T-helper 17 cell (primary cell): ENCODE results near the gene ILDR2. TPM values are rescaled to one million over a fixed set of nuclear protein-coding genes. Genes with fewer than 3 reads are reported as not detected.

ENCODE experiments used
- ATAC-seq: fragments of 150-1000 bp; cut with Tn5 transposase; 2 replicates; pipeline ENCODE4 v1.10.0; 2021; ENCODE audit warnings: mild to moderate bottlenecking, moderate library complexity
- DNase-seq, 3 donors: peaks; one replicate each; pipeline versions ENCODE4 v3.0.0 to v3.0.0-alpha.2; 2020 to 2021
- H3K9me3 ChIP-seq: one replicate; pipeline ENCODE4 v1.7.0; 2013; ENCODE audit warnings: low read length, mild to moderate bottlenecking; ENCODE audit not compliant: control insufficient read depth, poor library complexity, severe bottlenecking
- H3K27ac Mint-ChIP-seq: one replicate; pipeline ENCODE4 v1.8.0; 2022; ENCODE audit warnings: mild to moderate bottlenecking, moderate library complexity, mixed read lengths
- H3K27me3 Mint-ChIP-seq: one replicate; pipeline ENCODE4 v1.8.0; 2022; ENCODE audit warnings: mixed read lengths
- H3K36me3 Mint-ChIP-seq: one replicate; pipeline ENCODE4 v1.8.0; 2022; ENCODE audit warnings: low read depth, mixed read lengths
- H3K4me1 Mint-ChIP-seq: one replicate; pipeline ENCODE4 v1.8.0; 2022; ENCODE audit warnings: mild to moderate bottlenecking, mixed read lengths
- H3K4me3 Mint-ChIP-seq: one replicate; pipeline ENCODE4 v1.8.0; 2022; ENCODE audit warnings: mild to moderate bottlenecking, moderate library complexity, mixed read lengths
- total RNA-seq, 4 donors: library from RNA in 2 of 4; stranded (reverse) in 2 of 4; gene quantifications; one replicate each; pipeline ENCODE4 v1.2.3 and lab custom pipeline; 2022 to 2026

The ILDR2 gene
- total RNA-seq, 2 donors from 2014 or later, result 0.20 to 0.34 TPM

DNA sequence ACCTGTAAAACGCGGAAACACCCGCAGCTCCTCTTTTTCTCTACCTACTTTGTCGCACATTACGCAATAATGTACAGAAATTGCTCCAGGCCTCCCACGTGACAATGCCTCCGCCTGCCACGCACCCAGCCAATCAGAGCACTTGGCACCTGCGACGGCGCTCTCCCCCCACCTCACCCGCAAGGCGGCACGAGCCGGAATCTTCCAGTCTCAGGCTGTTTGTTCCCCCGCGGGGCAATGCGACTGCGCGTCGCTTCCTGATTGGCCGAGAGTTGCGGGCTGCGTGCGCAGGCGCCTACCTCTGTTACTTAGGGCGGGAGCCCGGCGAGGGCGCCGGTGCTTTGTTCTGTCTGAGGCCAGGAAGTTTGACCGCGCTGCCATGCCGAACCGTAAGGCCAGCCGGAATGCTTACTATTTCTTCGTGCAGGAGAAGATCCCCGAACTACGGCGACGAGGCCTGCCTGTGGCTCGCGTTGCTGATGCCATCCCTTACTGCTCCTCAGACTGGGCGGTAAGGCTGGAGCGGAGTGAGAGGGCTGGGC is 13.7 kb upstream of the ILDR2 start, which contains the start of gene MAEL:
TSS of gene MAEL (plus strand) at position 307 of the 542 bp plus-strand sequence. CDS start at position 380, 73 bp downstream.
- Mint-ChIP-seq H3K4me3 (no peak within 1 kb of the TSS), H3K36me3 (peaks cover 1% of the 10 kb centered on the region), H3K27me3 (peaks cover 20% of the 10 kb centered on the region), H3K4me1 (no peaks in the 10 kb centered on the region), H3K27ac (no peak within 1 kb of the TSS)
- H3K9me3 ChIP-seq, result no peaks in the 10 kb centered on the region
- ATAC-seq (no peak), DNase-seq (no peak)

DNA sequence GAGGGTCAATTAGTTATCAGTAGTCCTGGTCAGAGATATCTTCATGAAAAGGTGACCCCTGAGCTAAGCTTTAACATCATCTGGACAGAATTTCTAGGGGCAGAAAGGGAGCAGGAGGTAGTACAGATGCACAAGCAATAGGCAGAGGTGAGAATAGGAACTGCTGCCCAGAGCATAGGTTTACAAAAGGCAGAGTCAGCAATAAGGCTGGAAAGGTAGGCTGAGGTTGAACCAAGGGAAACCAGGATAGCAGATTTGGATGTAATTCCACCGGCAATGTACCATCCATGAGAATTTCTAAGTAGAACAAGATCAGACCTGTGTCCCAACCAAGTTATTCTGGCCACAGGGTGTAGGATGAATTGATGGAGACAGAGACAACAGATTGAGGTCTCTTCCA is 6.2 kb upstream of the ILDR2 start:
- ATAC-seq (no peak), DNase-seq (no peak)
- no peaks in the 10 kb centered on the region for H3K9me3 ChIP-seq
- Mint-ChIP-seq H3K4me3 (no peak overlapping the region), H3K27ac (no peak overlapping the region), H3K27me3 (peaks cover 19% of the 10 kb centered on the region), H3K36me3 (peaks cover 3% of the 10 kb centered on the region), H3K4me1 (peaks cover 2% of the 10 kb centered on the region)

DNA sequence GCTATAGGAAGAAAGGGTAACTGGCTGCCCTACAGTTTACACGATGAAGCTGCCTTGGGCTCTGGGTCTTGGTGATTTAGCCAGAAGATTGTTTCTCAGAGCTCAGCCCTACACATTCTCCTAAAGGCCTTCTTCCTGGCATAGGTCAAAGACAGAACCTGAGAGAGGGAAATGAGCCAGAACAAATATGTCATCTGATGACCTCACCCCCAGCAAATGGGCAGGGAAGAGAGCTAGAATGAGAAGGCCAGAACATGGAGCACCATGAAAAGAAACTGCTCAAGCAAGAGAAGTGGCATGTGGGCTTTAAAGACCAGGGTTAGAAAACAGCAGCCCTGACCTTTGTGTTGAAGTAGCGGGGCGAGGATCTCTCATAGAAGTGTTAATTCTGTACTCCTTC is 5.5 kb upstream of the ILDR2 start:
- Mint-ChIP-seq H3K27ac (no peak overlapping the region), H3K36me3 (peaks cover 3% of the 10 kb centered on the region), H3K4me3 (no peak overlapping the region), H3K4me1 (peaks cover 9% of the 10 kb centered on the region), H3K27me3 (peaks cover 14% of the 10 kb centered on the region)
- DNase-seq, result no peak
- ATAC-seq, result no peak
- no peaks in the 10 kb centered on the region for H3K9me3 ChIP-seq

DNA sequence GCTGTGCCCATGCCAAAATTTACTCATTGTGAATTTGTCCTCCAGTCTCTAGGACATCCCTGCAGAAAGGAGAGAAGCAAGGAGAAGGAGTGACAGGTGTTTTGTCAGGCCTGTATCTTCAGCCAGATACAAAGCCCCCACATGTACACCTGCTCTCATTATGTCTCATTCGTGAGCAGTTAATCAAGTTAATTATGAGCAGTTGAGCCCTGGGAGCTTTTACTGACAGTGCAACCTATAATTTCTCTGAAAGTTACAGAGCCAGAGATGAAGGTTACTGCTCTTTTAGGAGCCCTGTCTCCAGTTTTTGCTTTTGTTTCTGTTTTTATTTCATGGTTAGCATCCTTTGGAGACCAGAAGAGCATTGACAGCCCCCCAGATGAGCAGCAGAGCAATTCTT is 5.0 kb upstream of the ILDR2 start:
- ATAC-seq, result no peak

GRCh38 chr1:166978821-166979220 is 3.5 kb upstream of the ILDR2 start:
- no peak for ATAC-seq

More for the DNA sequence above, 5.0 kb upstream of the ILDR2 start:
- no peaks in the 10 kb centered on the region for H3K9me3 ChIP-seq
- Mint-ChIP-seq H3K4me3 (no peak overlapping the region), H3K27ac (no peak overlapping the region), H3K27me3 (peaks cover 14% of the 10 kb centered on the region), H3K36me3 (peaks cover 3% of the 10 kb centered on the region), H3K4me1 (peaks cover 10% of the 10 kb centered on the region)
- no peak for DNase-seq

DNA sequence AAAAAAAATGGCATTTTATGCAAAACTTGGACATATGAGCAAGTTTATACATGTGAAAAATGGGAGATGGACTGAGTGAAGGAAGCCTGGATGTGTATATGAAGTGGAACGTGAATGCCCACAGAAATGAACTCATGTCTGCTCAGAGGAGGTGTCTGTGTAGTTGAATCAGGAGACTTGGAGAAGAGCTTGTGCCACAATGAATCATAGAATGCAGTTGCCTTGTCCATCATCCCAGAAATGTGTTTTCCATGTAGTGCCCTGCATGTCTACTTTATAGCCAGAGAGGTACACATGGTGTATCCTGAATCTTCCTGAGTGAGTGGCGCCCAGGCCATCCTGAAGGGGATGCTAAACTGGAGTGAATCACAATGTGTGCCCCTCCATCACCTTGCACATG is 2.6 kb upstream of the ILDR2 start:
- Mint-ChIP-seq H3K4me3 (no peak overlapping the region), H3K27me3 (peaks cover 27% of the 10 kb centered on the region), H3K27ac (no peak overlapping the region), H3K36me3 (peaks cover 3% of the 10 kb centered on the region), H3K4me1 (peaks cover 21% of the 10 kb centered on the region)
- no peak for ATAC-seq
- DNase-seq, result no peak
- no peaks in the 10 kb centered on the region for H3K9me3 ChIP-seq

More at GRCh38 chr1:166978821-166979220, 3.5 kb upstream of the ILDR2 start:
- H3K9me3 ChIP-seq, result no peaks in the 10 kb centered on the region
- Mint-ChIP-seq H3K4me3 (no peak overlapping the region), H3K27me3 (peaks cover 20% of the 10 kb centered on the region), H3K4me1 (peaks cover 21% of the 10 kb centered on the region), H3K27ac (no peak overlapping the region), H3K36me3 (peaks cover 3% of the 10 kb centered on the region)
- DNase-seq, result no peak

- Mint-ChIP-seq H3K27me3 (peaks cover 58% of the 10 kb centered on the region), H3K4me1 (peaks cover 29% of the 10 kb centered on the region), H3K36me3 (peaks cover 3% of the 10 kb centered on the region), H3K4me3 (peak overlapping the region; percentile 96), H3K27ac (peak overlapping the region; percentile 47)
- DNase-seq, result no peak
- no peak for ATAC-seq
- no peaks in the 10 kb centered on the region for H3K9me3 ChIP-seq
Observed at GRCh38 chr1:166974647-166975345, 544 bp downstream of the ILDR2 start.

DNA sequence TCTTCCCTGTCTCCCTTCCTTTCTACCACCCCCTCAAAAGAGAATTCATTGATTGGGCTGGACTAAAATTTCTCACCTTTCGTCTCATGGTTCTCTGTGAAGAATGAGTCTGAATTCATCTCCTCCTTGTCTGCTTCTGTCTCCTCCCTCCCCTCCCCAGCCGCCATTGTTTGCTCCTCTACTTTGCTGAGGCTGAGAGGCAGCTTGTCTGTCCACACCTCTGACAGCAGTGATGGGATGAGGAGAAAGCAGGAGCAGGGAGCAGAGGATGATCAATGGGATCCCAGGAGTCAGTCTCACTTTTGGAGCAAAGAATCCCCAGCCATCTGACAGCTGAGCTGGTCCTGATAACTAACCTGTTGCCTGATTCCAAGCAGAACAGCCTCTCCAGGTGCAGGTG is 2.5 kb downstream of the ILDR2 start:
- Mint-ChIP-seq H3K36me3 (peaks cover 8% of the 10 kb centered on the region), H3K4me1 (peaks cover 32% of the 10 kb centered on the region), H3K27ac (no peak overlapping the region), H3K27me3 (peaks cover 71% of the 10 kb centered on the region), H3K4me3 (no peak overlapping the region)
- no peaks in the 10 kb centered on the region for H3K9me3 ChIP-seq
- no peak for DNase-seq
- no peak for ATAC-seq

GRCh38 chr1:166972193-166972592 is 3.1 kb downstream of the ILDR2 start:
- peaks cover 73% of the 10 kb centered on the region for H3K27me3 Mint-ChIP-seq

GRCh38 chr1:166971252-166971651 is 4.1 kb downstream of the ILDR2 start:
- Mint-ChIP-seq H3K27ac (no peak overlapping the region), H3K27me3 (peaks cover 83% of the 10 kb centered on the region), H3K36me3 (peaks cover 8% of the 10 kb centered on the region), H3K4me3 (no peak overlapping the region), H3K4me1 (peaks cover 29% of the 10 kb centered on the region)
- ATAC-seq, result no peak
- no peaks in the 10 kb centered on the region for H3K9me3 ChIP-seq
- no peak for DNase-seq

More at GRCh38 chr1:166972193-166972592, 3.1 kb downstream of the ILDR2 start:
- peaks cover 8% of the 10 kb centered on the region for H3K36me3 Mint-ChIP-seq
- no peak for DNase-seq
- H3K27ac Mint-ChIP-seq, result no peak overlapping the region
- no peaks in the 10 kb centered on the region for H3K9me3 ChIP-seq
- no peak overlapping the region for H3K4me3 Mint-ChIP-seq
- ATAC-seq, result no peak
- H3K4me1 Mint-ChIP-seq, result peaks cover 32% of the 10 kb centered on the region

- no peaks in the 10 kb centered on the region for H3K9me3 ChIP-seq
- H3K36me3 Mint-ChIP-seq, result peaks cover 8% of the 10 kb centered on the region
- ATAC-seq (no peak), DNase-seq (no peak)
- peaks cover 81% of the 10 kb centered on the region for H3K27me3 Mint-ChIP-seq
- H3K27ac Mint-ChIP-seq, result no peak overlapping the region
- H3K4me1 Mint-ChIP-seq, result peaks cover 17% of the 10 kb centered on the region
- no peak overlapping the region for H3K4me3 Mint-ChIP-seq
Observed at GRCh38 chr1:166969074-166969677, 6.2 kb downstream of the ILDR2 start.

- H3K9me3 ChIP-seq, result no peaks in the 10 kb centered on the region
- Mint-ChIP-seq H3K4me3 (no peak overlapping the region), H3K4me1 (no peaks in the 10 kb centered on the region), H3K27me3 (peaks cover 41% of the 10 kb centered on the region), H3K36me3 (no peaks in the 10 kb centered on the region), H3K27ac (no peak overlapping the region)
- DNase-seq (no peak), ATAC-seq (no peak)
Observed at GRCh38 chr1:166960858-166961474, 14.4 kb downstream of the ILDR2 start.

GRCh38 chr1:166956872-166957271 is 18.5 kb downstream of the ILDR2 start:
- H3K4me3 Mint-ChIP-seq, result no peak overlapping the region
- ATAC-seq (no peak), DNase-seq (no peak)
- H3K4me1 Mint-ChIP-seq, result no peaks in the 10 kb centered on the region
- H3K27me3 Mint-ChIP-seq, result peaks cover 42% of the 10 kb centered on the region
- no peak overlapping the region for H3K27ac Mint-ChIP-seq
- no peaks in the 10 kb centered on the region for H3K9me3 ChIP-seq
- H3K36me3 Mint-ChIP-seq, result peaks cover 4% of the 10 kb centered on the region
